RWPE1 (cell line): ENCODE data around the gene PON3.

Experiments
- CTCF ChIA-PET: fragments of 350-600 bp; sonication (Branson Sonifier 250); formaldehyde crosslinking; extraction: SDS; loops from one replicate; lab custom pipeline; 2021; lab: Yijun Ruan, JAX
- POLR2A ChIA-PET: fragments of 400-600 bp; formaldehyde crosslinking; extraction: SDS; loops from one replicate; lab custom pipeline; 2020; ENCODE audit warnings: antibody characterized with exemption; ENCODE audit not compliant: low non-redundant PET; lab: Yijun Ruan, JAX
- DNase-seq: peaks from one replicate; pipeline ENCODE4 v3.0.0; 2012; ENCODE audit warnings: low spot score
- H3K27ac ChIP-seq: fragments of 450-650 bp; 2 replicates; pipeline ENCODE4 v1.5.1; 2017
- CTCF ChIP-seq: fragments of 450-650 bp; conservative IDR thresholded peaks from 2 replicates; pipeline ENCODE4 v1.5.1; 2017; ENCODE audit warnings: low read depth, mild to moderate bottlenecking

Gene PON3

DNA sequence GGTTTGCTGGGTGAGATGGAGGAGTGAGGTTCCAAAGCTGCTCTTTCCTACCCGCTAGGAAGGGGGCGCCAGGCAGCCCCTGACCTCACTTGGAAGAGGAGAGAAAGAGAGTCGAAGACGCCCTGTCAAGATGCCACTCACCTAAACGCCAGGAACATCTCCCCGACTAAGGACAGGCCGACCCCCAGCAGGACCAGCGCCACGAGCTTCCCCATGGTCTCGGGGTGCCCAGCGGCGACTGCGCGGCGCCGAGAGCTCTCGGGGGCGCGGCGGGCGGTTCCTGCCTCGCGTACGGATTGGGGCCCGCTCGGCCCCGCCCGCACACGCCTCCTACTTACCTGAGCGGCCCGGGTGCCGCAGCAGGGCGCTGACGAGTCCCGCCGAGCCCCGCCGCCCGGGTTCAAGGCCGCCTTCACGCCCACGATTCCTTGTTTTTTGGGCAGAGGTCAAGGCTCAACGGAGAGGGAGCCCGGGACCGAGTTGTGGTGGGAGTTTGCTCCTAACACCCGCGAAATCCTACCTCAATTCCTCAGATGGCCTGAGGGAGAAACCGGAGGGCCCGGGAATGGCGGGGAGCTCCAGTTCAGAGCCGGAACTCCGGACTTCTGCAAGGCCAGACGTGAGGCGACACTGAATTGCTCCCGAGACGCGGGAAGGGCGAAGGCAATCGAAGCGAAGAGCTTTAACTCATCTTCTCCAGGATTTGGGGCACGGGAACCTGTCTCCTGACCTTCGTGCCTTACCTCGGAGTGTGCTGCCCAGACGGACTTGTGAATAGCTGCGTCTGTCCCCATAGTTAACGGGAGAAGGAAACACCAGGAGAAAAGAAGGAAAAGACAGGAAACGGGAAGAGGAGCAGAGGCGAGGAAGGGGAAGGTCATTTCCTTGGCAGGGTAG lies at the start of gene PON3:
PON3 (minus strand) TSS at position 240 of the 897 bp plus-strand sequence; CDS start at position 215, 25 bp downstream.
- ChIA-PET POLR2A (interaction anchor here (0.6 to 0.9 kb wide), 2 partner anchors 14 to 114 kb away, joined by 3 to 4 read pairs; no protein-coding TSS in a partner anchor), CTCF (interaction anchor here (0.6 to 1.5 kb wide), 9 partner anchors 10 to 1991 kb away, joined by 3 to 8 read pairs (median 4); no protein-coding TSS in a partner anchor)
- DNase-seq = peak; percentile 30

DNA sequence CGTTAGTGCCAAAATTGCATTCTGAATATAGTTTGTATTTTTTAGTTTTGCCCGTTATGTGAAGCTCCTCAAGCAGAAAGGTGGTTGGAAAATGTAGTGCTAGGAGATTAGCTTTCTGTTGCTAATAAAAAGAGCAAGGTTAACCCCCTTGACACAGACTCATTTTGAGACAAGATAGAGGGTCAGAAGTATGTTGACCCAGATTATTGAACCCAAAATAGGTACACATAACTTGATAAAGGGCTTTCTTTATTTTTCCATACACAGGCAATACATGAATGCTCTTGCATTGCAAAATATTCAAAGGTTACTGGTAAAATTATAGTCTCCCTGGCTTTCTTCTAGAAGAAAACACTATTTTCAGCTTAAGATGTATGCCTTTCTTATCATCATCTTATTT lies 48.6 kb upstream of the PON3 start:
- POLR2A ChIA-PET = no interaction called here
- no peak for TF ChIP-seq CTCF
- CTCF ChIA-PET = interaction anchor here (0.7 kb wide), 1 partner anchor 426 kb away, joined by 7 read pairs; no protein-coding TSS in a partner anchor
- no peak overlapping the region for H3K27ac ChIP-seq
- DNase-seq = no peak

More for the DNA sequence above, at the start of gene PON3:
- TF ChIP-seq CTCF = no peak
- H3K27ac ChIP-seq = no peak within 1 kb of the TSS

- CTCF ChIA-PET = no interaction called here
- TF ChIP-seq CTCF = no peak
- POLR2A ChIA-PET = no interaction called here
- H3K27ac ChIP-seq = no peak overlapping the region
- DNase-seq = no peak
These were observed 45.1 kb upstream of the PON3 start for GRCh38 chr7:95441042-95441823.

GRCh38 chr7:95440394-95441038 lies 44.3 kb upstream of the PON3 start:
- TF ChIP-seq CTCF = no peak
- ChIA-PET CTCF (no interaction called here), POLR2A (no interaction called here)
- no peak for DNase-seq
- H3K27ac ChIP-seq = no peak overlapping the region

- no peak for DNase-seq
- POLR2A ChIA-PET = no interaction called here
- TF ChIP-seq CTCF = no peak
- H3K27ac ChIP-seq = no peak overlapping the region
- CTCF ChIA-PET = interaction anchor here (0.6 to 0.8 kb wide), 2 partner anchors 40 to 315 kb away, joined by 3 to 5 read pairs; no protein-coding TSS in a partner anchor
These were observed 40.2 kb upstream of the PON3 start for GRCh38 chr7:95436407-95436806.

DNA sequence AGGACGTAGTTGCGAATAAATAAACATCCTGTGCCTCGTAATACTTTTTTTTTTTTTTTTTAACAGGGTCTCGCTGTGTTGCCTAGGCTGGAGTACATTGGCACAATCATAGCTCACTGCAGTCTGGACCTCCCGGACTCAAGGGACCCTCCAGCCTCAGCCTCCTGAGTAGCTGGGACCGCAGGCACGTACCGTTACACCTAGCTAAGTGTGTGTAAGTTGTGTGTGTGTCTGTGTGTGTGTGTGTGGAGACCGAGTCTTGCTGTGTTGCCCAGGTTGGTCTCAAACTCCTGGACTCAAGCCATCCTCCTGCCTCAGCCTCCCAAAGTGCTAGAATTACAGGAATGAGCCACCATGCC lies 39.2 kb upstream of the PON3 start:
- ChIA-PET CTCF (interaction anchor here (0.6 kb wide), 3 partner anchors 35 to 1063 kb away, joined by 4 to 6 read pairs (median 6); no protein-coding TSS in a partner anchor), POLR2A (interaction anchor here (0.7 kb wide), 2 partner anchors 28 to 282 kb away, joined by 6 to 10 read pairs; no protein-coding TSS in a partner anchor)
- DNase-seq = no peak
- peak overlapping the region; percentile 82 for H3K27ac ChIP-seq
- TF ChIP-seq CTCF = no peak
